GM19193 (cell line): ENCODE results near the gene CDH4.

Experiments
- POLR2A ChIP-seq: IDR thresholded peaks from 4 replicates; pipeline ENCODE4 v1.6.1; 2011; ENCODE audit not compliant: insufficient read depth, insufficient read length; ENCODE audit errors: extremely low read depth

CDH4 gene

GRCh38 chr20:61440548-61441055 is 188.5 kb downstream of the CDH4 start:
- no peak for TF ChIP-seq POLR2A

- no peak for TF ChIP-seq POLR2A
Measured at GRCh38 chr20:61441537-61441936, 189.5 kb downstream of the CDH4 start.

- no peak for TF ChIP-seq POLR2A
Measured at GRCh38 chr20:61442075-61442670, 190.1 kb downstream of the CDH4 start.

GRCh38 chr20:61442718-61443117 is 190.7 kb downstream of the CDH4 start:
- no peak for TF ChIP-seq POLR2A

GRCh38 chr20:61443443-61444126 is 191.5 kb downstream of the CDH4 start:
- TF ChIP-seq POLR2A = no peak

GRCh38 chr20:61444637-61445036 is 192.6 kb downstream of the CDH4 start:
- TF ChIP-seq POLR2A = no peak

GRCh38 chr20:61445138-61445537 is 193.1 kb downstream of the CDH4 start:
- no peak for TF ChIP-seq POLR2A

- TF ChIP-seq POLR2A = no peak
Measured at GRCh38 chr20:61445741-61446140, 193.7 kb downstream of the CDH4 start.

- TF ChIP-seq POLR2A = no peak
Measured at GRCh38 chr20:61447952-61448351, 195.9 kb downstream of the CDH4 start.

- TF ChIP-seq POLR2A = no peak
Measured at GRCh38 chr20:61448386-61448785, 196.3 kb downstream of the CDH4 start.

GRCh38 chr20:61449057-61449609 is 197.1 kb downstream of the CDH4 start:
- no peak for TF ChIP-seq POLR2A

GRCh38 chr20:61449916-61450315 is 197.9 kb downstream of the CDH4 start:
- TF ChIP-seq POLR2A = no peak

GRCh38 chr20:61450549-61450948 is 198.5 kb downstream of the CDH4 start:
- no peak for TF ChIP-seq POLR2A

- TF ChIP-seq POLR2A = no peak
Measured at GRCh38 chr20:61451009-61451408, 198.9 kb downstream of the CDH4 start.

GRCh38 chr20:61451953-61452352 is 199.9 kb downstream of the CDH4 start:
- TF ChIP-seq POLR2A = no peak

GRCh38 chr20:61453219-61453618 is 201.2 kb downstream of the CDH4 start:
- no peak for TF ChIP-seq POLR2A
